Liver (tissue), 9 donors: ENCODE results near the gene C19orf47. TPM values are rescaled to one million over a fixed set of nuclear protein-coding genes. Genes with fewer than 3 reads are reported as not detected.

Experiments used
- DNase-seq: peaks from one replicate; pipeline ENCODE4 v3.0.0-alpha.2; 2017; ENCODE audit warnings: low spot score
- H3K27ac ChIP-seq, 2 donors: one replicate each; pipeline ENCODE4 v1.7.0; 2013; ENCODE audit warnings: inconsistent platforms in 2 of 2, low read length in 2 of 2, control low read depth in 1 of 2, low read depth in 1 of 2, mild to moderate bottlenecking in 1 of 2
- H3K27me3 ChIP-seq, 4 donors: one replicate each; pipeline versions ENCODE4 v1.6.1 to v1.7.0; 2013; ENCODE audit warnings: low read length in 3 of 4, inconsistent platforms in 1 of 4, mild to moderate bottlenecking in 1 of 4, moderate library complexity in 1 of 4; ENCODE audit not compliant: control insufficient read depth in 4 of 4, insufficient read depth in 4 of 4
- H3K36me3 ChIP-seq, 4 donors: one replicate each; pipeline versions ENCODE4 v1.6.1 to v1.7.0; 2013; ENCODE audit warnings: low read length in 3 of 4, mild to moderate bottlenecking in 3 of 4, low read depth in 1 of 4, moderate library complexity in 1 of 4; ENCODE audit not compliant: control insufficient read depth in 4 of 4, insufficient read depth in 3 of 4
- H3K4me1 ChIP-seq, 4 donors: one replicate each; pipeline versions ENCODE4 v1.6.1 to v1.7.0; 2013; ENCODE audit warnings: low read length in 3 of 4, mild to moderate bottlenecking in 3 of 4, moderate library complexity in 1 of 4; ENCODE audit not compliant: control insufficient read depth in 4 of 4, insufficient read depth in 4 of 4
- H3K4me3 ChIP-seq, 3 donors: one replicate each; pipeline versions ENCODE4 v1.6.1 to v1.7.0; 2013; ENCODE audit warnings: low read length in 3 of 3, control low read depth in 1 of 3, low read depth in 1 of 3, mild to moderate bottlenecking in 1 of 3
- H3K9ac ChIP-seq, 2 donors: one replicate each; pipeline ENCODE4 v1.7.0; 2013; ENCODE audit warnings: low read length in 2 of 2, mild to moderate bottlenecking in 2 of 2, moderate library complexity in 2 of 2, control low read depth in 1 of 2, low read depth in 1 of 2
- H3K9me3 ChIP-seq, 4 donors: one replicate each; pipeline versions ENCODE4 v1.6.1 to v1.7.0; 2013; ENCODE audit warnings: low read length in 3 of 4; ENCODE audit not compliant: control insufficient read depth in 4 of 4
- ATF3 ChIP-seq: IDR thresholded peaks from 2 replicates; pipeline ENCODE4 v1.6.1; 2016; ENCODE audit warnings: antibody characterized with exemption
- CTCF ChIP-seq: fragments of 150-350 bp; IDR thresholded peaks from 2 replicates; pipeline ENCODE4 v1.5.1; 2017; ENCODE audit warnings: improper control_type of control experiment, low read depth, low read length; ENCODE audit not compliant: missing input control
- EGR1 ChIP-seq, 2 donors: IDR thresholded peaks; 2 replicates each; pipeline ENCODE4 v1.6.1; 2016 to 2018; ENCODE audit warnings: antibody characterized with exemption in 2 of 2, low read depth in 2 of 2
- FOXA1 ChIP-seq: IDR thresholded peaks from 2 replicates; pipeline ENCODE4 v1.6.1; 2016; ENCODE audit warnings: antibody characterized with exemption
- FOXA2 ChIP-seq: IDR thresholded peaks from 2 replicates; pipeline ENCODE4 v1.6.1; 2016; ENCODE audit warnings: antibody characterized with exemption
- GABPA ChIP-seq, 2 donors: IDR thresholded peaks in 1 of 2; conservative IDR thresholded peaks in 1 of 2; 2 replicates each; pipeline ENCODE4 v1.6.1; 2016; ENCODE audit warnings: antibody characterized with exemption in 2 of 2, mild to moderate bottlenecking in 1 of 2, moderate library complexity in 1 of 2
- HNF4A ChIP-seq, 2 donors: conservative IDR thresholded peaks; 2 replicates each; pipeline ENCODE4 v1.6.1; 2016; ENCODE audit warnings: antibody characterized with exemption in 2 of 2, mild to moderate bottlenecking in 2 of 2
- HNF4G ChIP-seq: IDR thresholded peaks from 2 replicates; pipeline ENCODE4 v1.6.1; 2016; ENCODE audit warnings: antibody characterized with exemption
- JUND ChIP-seq, 2 donors: IDR thresholded peaks; 2 replicates each; pipeline ENCODE4 v1.6.1; 2016; ENCODE audit warnings: antibody characterized with exemption in 2 of 2
- MAX ChIP-seq: IDR thresholded peaks from 2 replicates; pipeline ENCODE4 v1.6.1; 2016; ENCODE audit warnings: antibody characterized with exemption
- NR2F2 ChIP-seq: IDR thresholded peaks from 2 replicates; pipeline ENCODE4 v1.6.1; 2016; ENCODE audit warnings: antibody characterized with exemption
- RAD21 ChIP-seq, 2 donors: IDR thresholded peaks; 2 replicates each; pipeline ENCODE4 v1.6.1; 2016; ENCODE audit warnings: antibody characterized with exemption in 2 of 2, mild to moderate bottlenecking in 2 of 2
- REST ChIP-seq: IDR thresholded peaks from 2 replicates; pipeline ENCODE4 v1.6.1; 2016; ENCODE audit warnings: antibody characterized with exemption, mild to moderate bottlenecking
- RXRA ChIP-seq, 2 donors: IDR thresholded peaks; 2 replicates each; pipeline ENCODE4 v1.6.1; 2017 to 2018; ENCODE audit warnings: antibody characterized with exemption in 2 of 2, mild to moderate bottlenecking in 1 of 2
- SP1 ChIP-seq: IDR thresholded peaks from 2 replicates; pipeline ENCODE4 v1.6.1; 2018; ENCODE audit warnings: antibody characterized with exemption, mild to moderate bottlenecking
- TAF1 ChIP-seq: conservative IDR thresholded peaks from 2 replicates; pipeline ENCODE4 v1.6.1; 2016; ENCODE audit warnings: antibody characterized with exemption, mild to moderate bottlenecking
- YY1 ChIP-seq: IDR thresholded peaks from 2 replicates; pipeline ENCODE4 v1.6.1; 2016; ENCODE audit warnings: antibody characterized with exemption, mild to moderate bottlenecking
- ZBTB33 ChIP-seq: IDR thresholded peaks from 2 replicates; pipeline ENCODE4 v1.6.1; 2016; ENCODE audit warnings: antibody characterized with exemption
- WGBS: extraction: QIAGEN DNeasy Blood & Tissue Kit; methylation state at CpG from one replicate; pipeline ENCODE4 v1.1.7; 2013; 5-methylcytosine and 5-hydroxymethylcytosine counted together
- polyA plus RNA-seq, 2 donors: library from polyadenylated mRNA; stranded (reverse) in 1 of 2; unstranded in 1 of 2; fragments of 200-250 nt in 1 of 2; fragments of >200 nt in 1 of 2; fragmentation: Nextera tagmentation in 1 of 2; extraction: Ambion mirVana in 1 of 2; gene quantifications; one replicate each; pipeline versions ENCODE4 v1.2.1 to v1.2.3, GENCODE V29; 2013 to 2015
- total RNA-seq, 2 donors: library from RNA; depleted of rRNA; stranded (reverse); fragments of >200 nt; gene quantifications; one replicate each; pipeline ENCODE4 v1.2.3, GENCODE V29; 2014
- donor health status: healthy.
- donor health status: healthy.
- donor health status: healthy.
- donor health status: healthy.
- donor health status: healthy.

Gene C19orf47
- total and polyA plus RNA-seq, 4 donors: 3.9 to 6.0 (median 5.0) TPM

- no peak overlapping the region for H3K9ac ChIP-seq
- DNase-seq: no peak
- no peaks in the 10 kb centered on the region for H3K27me3 ChIP-seq
- no peak overlapping the region for H3K27ac ChIP-seq
- H3K9me3 ChIP-seq: no peaks in the 10 kb centered on the region
- no peaks in the 10 kb centered on the region for H3K36me3 ChIP-seq
- WGBS: 93% methylated on average over 41 of the region's 41 CpGs
- no peaks in the 10 kb centered on the region for H3K4me1 ChIP-seq
- TF ChIP-seq HNF4G (no peak), HNF4A (conservative IDR thresholded peaks at IDR 0.05) (no peak), EGR1 (IDR thresholded peaks at IDR 0.05; ENCODE audit: low read depth in 2 of 2) (no peak), REST (no peak), RAD21 (IDR thresholded peaks at IDR 0.05) (no peak), CTCF (no peak), ATF3 (no peak), SP1 (no peak), FOXA2 (no peak), YY1 (no peak), MAX (no peak), RXRA (IDR thresholded peaks at IDR 0.05) (no peak), NR2F2 (no peak), GABPA (IDR thresholded peaks at IDR 0.05 in 1 of 2, conservative IDR thresholded peaks at IDR 0.05 in 1 of 2) (no peak), FOXA1 (no peak), JUND (IDR thresholded peaks at IDR 0.05) (no peak), ZBTB33 (no peak), TAF1 (no peak)
- no peak overlapping the region for H3K4me3 ChIP-seq
These were observed 46.0 kb upstream of the C19orf47 start for GRCh38 chr19:40393894-40394815.
